ENCODE results near the gene IDE. TPM values are rescaled to one million over a fixed set of nuclear protein-coding genes. Genes with fewer than 3 reads are reported as not detected.
"Not testable (repeated sequence)": the region's sequence is repeated elsewhere in the genome, so short reads cannot be mapped to it uniquely, and the experiment has no call there.

The IDE gene
- total RNA-seq, 2 donors from 2014 or later = 23.7 to 38.0 TPM

- Histone ChIP-seq H3K36me3 (no peaks in the 10 kb centered on the region), H3K4me3 (peak overlapping the region; percentile 81 to 88), H3K27ac (peak overlapping the region; percentile 94 to 97), H3K27me3 (replicated peaks; ENCODE audit: insufficient read depth) (no peaks in the 10 kb centered on the region), H3K9me3 (no peaks in the 10 kb centered on the region), H3K4me1 (replicated peaks) (no peaks in the 10 kb centered on the region)
- 49% methylated on average over 8 of the region's 8 CpGs for WGBS
- no peak for TF ChIP-seq POLR2AphosphoS5 (IDR thresholded peaks at IDR 0.05)
- no peak for TF ChIP-seq CTCF (IDR thresholded peaks at IDR 0.05)
- TF ChIP-seq POLR2A (IDR thresholded peaks at IDR 0.05) = no peak
- intact Hi-C loops (cut with DNase I) = loop anchor here (1.0 kb wide), 1 partner anchor 19 kb away; no protein-coding TSS in a partner anchor
- no peak for DNase-seq (ENCODE audit: low spot score)
Measured at GRCh38 chr10:92572362-92573090, 1.4 kb downstream of the IDE start.

DNA sequence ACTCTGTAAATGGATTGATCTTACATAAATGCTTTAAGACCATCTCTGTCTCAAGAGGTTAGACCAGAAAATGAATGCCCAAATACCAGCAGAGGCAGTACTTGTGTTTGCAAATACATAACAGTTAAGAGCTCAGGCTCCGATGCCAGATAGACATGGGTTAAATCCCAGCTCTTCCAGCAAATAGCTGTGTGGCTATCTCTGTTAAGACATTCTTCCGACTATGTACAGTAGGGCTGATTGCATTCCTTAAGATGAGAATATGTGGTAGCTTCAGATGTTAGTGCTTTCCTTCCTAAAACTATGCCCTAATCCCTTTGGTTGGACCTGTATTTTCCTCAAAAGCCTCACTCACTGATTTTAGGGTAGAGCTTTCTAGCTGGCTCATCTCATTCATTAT lies 2.2 kb downstream of the IDE start:
- H3K4me1 ChIP-seq (replicated peaks) = no peaks in the 10 kb centered on the region
- no peaks in the 10 kb centered on the region for H3K9me3 ChIP-seq
- H3K36me3 ChIP-seq = no peaks in the 10 kb centered on the region
- no peak overlapping the region for H3K4me3 ChIP-seq
- DNase-seq (ENCODE audit: low spot score) = no peak
- intact Hi-C loops (cut with DNase I) = no loop called here
- TF ChIP-seq POLR2AphosphoS5 (IDR thresholded peaks at IDR 0.05) (no peak), CTCF (IDR thresholded peaks at IDR 0.05) (no peak), POLR2A (IDR thresholded peaks at IDR 0.05) (no peak)
- WGBS = 33% methylated on average over 2 of the region's 2 CpGs
- H3K27me3 ChIP-seq (replicated peaks; ENCODE audit: insufficient read depth) = no peaks in the 10 kb centered on the region
- no peak overlapping the region for H3K27ac ChIP-seq

GRCh38 chr10:92569663-92570062 lies 4.2 kb downstream of the IDE start:
- H3K4me3 ChIP-seq; H3K27me3 ChIP-seq (replicated peaks; ENCODE audit: insufficient read depth); DNase-seq (ENCODE audit: low spot score); H3K4me1 ChIP-seq (replicated peaks); intact Hi-C loops (cut with DNase I); H3K9me3 ChIP-seq; H3K36me3 ChIP-seq; H3K27ac ChIP-seq: not testable (repeated sequence)
- WGBS = 96% methylated on average over 5 of the region's 5 CpGs

DNA sequence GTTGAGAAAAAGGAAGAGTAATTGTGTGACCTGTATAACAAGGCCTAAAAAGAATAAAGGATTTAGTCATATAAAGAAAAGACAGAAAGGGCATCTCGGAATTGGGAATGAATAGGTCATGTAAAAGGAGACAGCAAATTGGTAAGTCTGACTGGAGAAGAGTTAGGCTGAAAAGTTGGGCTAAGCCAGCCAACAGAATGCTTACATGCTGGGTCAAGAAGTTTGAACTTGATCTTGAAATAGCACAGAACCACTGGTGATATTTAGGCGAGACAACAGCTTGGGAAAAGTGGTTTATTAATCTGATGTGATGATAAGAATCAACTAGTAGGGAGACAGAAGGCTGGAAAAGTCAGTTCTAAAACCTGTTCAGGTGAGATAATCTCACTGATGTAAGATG lies 4.8 kb downstream of the IDE start:
- DNase-seq (ENCODE audit: low spot score) = no peak
- TF ChIP-seq POLR2A (IDR thresholded peaks at IDR 0.05) = no peak
- no peak for TF ChIP-seq CTCF (IDR thresholded peaks at IDR 0.05)
- no peak for TF ChIP-seq POLR2AphosphoS5 (IDR thresholded peaks at IDR 0.05)
- Histone ChIP-seq H3K4me1 (replicated peaks) (no peaks in the 10 kb centered on the region), H3K27ac (no peak overlapping the region), H3K36me3 (no peaks in the 10 kb centered on the region), H3K9me3 (no peaks in the 10 kb centered on the region), H3K4me3 (no peak overlapping the region), H3K27me3 (replicated peaks; ENCODE audit: insufficient read depth) (no peaks in the 10 kb centered on the region)
- intact Hi-C loops (cut with DNase I) = no loop called here
- 74% methylated on average over 2 of the region's 2 CpGs for WGBS

- DNase-seq (ENCODE audit: low spot score) = no peak
- Histone ChIP-seq H3K36me3 (no peaks in the 10 kb centered on the region), H3K27me3 (replicated peaks; ENCODE audit: insufficient read depth) (no peaks in the 10 kb centered on the region), H3K4me1 (replicated peaks) (no peaks in the 10 kb centered on the region), H3K4me3 (no peak overlapping the region), H3K27ac (no peak overlapping the region), H3K9me3 (no peaks in the 10 kb centered on the region)
- 72% methylated on average over 4 of the region's 4 CpGs for whole genome bisulfite sequencing
- intact Hi-C loops (cut with DNase I) = no loop called here
- TF ChIP-seq POLR2A (IDR thresholded peaks at IDR 0.05) = no peak
- TF ChIP-seq CTCF (IDR thresholded peaks at IDR 0.05) = no peak
- peak; percentile 52 for TF ChIP-seq POLR2AphosphoS5 (IDR thresholded peaks at IDR 0.05)
Measured at GRCh38 chr10:92567952-92568600, 5.8 kb downstream of the IDE start.

Measured in prostate gland (tissue), 2 donors.